H1 (cell line): ENCODE data around the gene CFAP157. TPM values are rescaled to one million over a fixed set of nuclear protein-coding genes. Genes with fewer than 3 reads are reported as not detected.

ENCODE experiments used
- CTCF ChIA-PET: fragments of 300-600 bp; sonication (Branson Sonifier 250); formaldehyde crosslinking; loops from one replicate; lab custom pipeline; 2021; ENCODE audit not compliant: partially characterized antibody; lab: Charles Lee
- POLR2A ChIA-PET: fragments of 300-600 bp; sonication (Branson Sonifier 250); formaldehyde crosslinking; loops from one replicate; lab custom pipeline; 2021; ENCODE audit warnings: inconsistent platforms; ENCODE audit not compliant: partially characterized antibody; lab: Charles Lee
- DNase-seq, 2 experiments: peaks; one replicate each; pipeline versions ENCODE4 v3.0.0 to v3.0.0-alpha.2; 2010 to 2022; ENCODE audit warnings: low spot score in 2 of 2, low read depth in 1 of 2, mixed read lengths in 1 of 2
- FAIRE-seq: peaks from 2 replicates; lab custom pipeline; 2011; peaks lifted over from hg19 to GRCh38; lab: Jason Lieb, UNC
- H2AFZ ChIP-seq: 2 replicates; pipeline ENCODE4 v1.8.1; 2012; ENCODE audit warnings: low read length, inconsistent platforms
- H2AK5ac ChIP-seq: 2 replicates; pipeline ENCODE4 v1.6.1; 2013; ENCODE audit warnings: low read depth, low read length
- H2BK120ac ChIP-seq: replicated peaks from 2 replicates; pipeline ENCODE3; 2013; ENCODE audit warnings: low read depth, low read length, inconsistent platforms
- H2BK12ac ChIP-seq: 2 replicates; pipeline ENCODE4 v1.6.1; 2013; ENCODE audit warnings: low read depth, low read length
- H2BK15ac ChIP-seq: 2 replicates; pipeline ENCODE4 v1.6.1; 2013; ENCODE audit warnings: low read length
- H2BK20ac ChIP-seq: 2 replicates; pipeline ENCODE4 v1.6.1; 2013; ENCODE audit warnings: low read length
- H2BK5ac ChIP-seq: 2 replicates; pipeline ENCODE4 v1.6.1; 2013; ENCODE audit warnings: low read depth, low read length
- H3K14ac ChIP-seq: 2 replicates; pipeline ENCODE4 v1.6.1; 2013; ENCODE audit warnings: inconsistent platforms; ENCODE audit not compliant: insufficient read length
- H3K18ac ChIP-seq: 2 replicates; pipeline ENCODE4 v1.6.1; 2013; ENCODE audit warnings: low read length; ENCODE audit errors: extremely low read depth
- H3K23ac ChIP-seq: 2 replicates; pipeline ENCODE4 v1.6.1; 2013; ENCODE audit warnings: inconsistent platforms; ENCODE audit not compliant: insufficient read length
- H3K23me2 ChIP-seq: 2 replicates; pipeline ENCODE4 v1.6.1; 2013; ENCODE audit warnings: low read depth, low read length
- H3K27ac ChIP-seq: 2 replicates; pipeline ENCODE4 v1.6.1; 2011; ENCODE audit warnings: low read depth, low read length, inconsistent platforms
- H3K27me3 ChIP-seq, 4 experiments: replicated peaks in 1 of 4; 1 replicate in 1 of 4; 2 replicates in 3 of 4; pipeline versions ENCODE4 v1.6.1 to v1.8.1; 2011 to 2013; ENCODE audit warnings: low read length in 3 of 4, mild to moderate bottlenecking in 3 of 4, inconsistent platforms in 2 of 4, mixed read lengths in 2 of 4, moderate library complexity in 1 of 4; ENCODE audit not compliant: control insufficient read depth in 3 of 4, insufficient read depth in 3 of 4; ENCODE audit errors: extremely low read depth in 1 of 4
- H3K36me3 ChIP-seq, 4 experiments: 2 replicates each; pipeline versions ENCODE4 v1.6.1 to v1.8.1; 2011 to 2013; ENCODE audit warnings: mild to moderate bottlenecking in 4 of 4, low read length in 3 of 4, moderate library complexity in 2 of 4, control low read depth in 1 of 4, inconsistent platforms in 1 of 4; ENCODE audit not compliant: insufficient read depth in 4 of 4, control insufficient read depth in 2 of 4
- H3K4ac ChIP-seq: replicated peaks from 2 replicates; pipeline ENCODE3; 2013; ENCODE audit warnings: low read length, low read depth, mixed read lengths, inconsistent platforms; ENCODE audit not compliant: insufficient read length
- H3K4me1 ChIP-seq, 4 experiments: replicated peaks in 1 of 4; 1 replicate in 1 of 4; 2 replicates in 3 of 4; pipeline versions ENCODE4 v1.6.1 to v1.8.1; 2011 to 2013; ENCODE audit warnings: low read length in 3 of 4, inconsistent platforms in 2 of 4, mixed read lengths in 1 of 4; ENCODE audit not compliant: insufficient read depth in 4 of 4, control insufficient read depth in 3 of 4
- H3K4me2 ChIP-seq, 2 experiments: 2 replicates each; pipeline versions ENCODE4 v1.6.1 to v1.8.1; 2011 to 2013; ENCODE audit warnings: low read depth in 2 of 2, low read length in 2 of 2, control low read depth in 1 of 2, inconsistent platforms in 1 of 2, mild to moderate bottlenecking in 1 of 2; ENCODE audit not compliant: insufficient read depth in 1 of 2
- H3K4me3 ChIP-seq, 4 experiments: fragments of 200-600, 300-600 bp in 1 of 4; sonication (generic), shearing (Covaris generic), sonication (Bioruptor Twin) in 1 of 4; 2 replicates each; pipeline versions ENCODE4 v1.5.1 to v1.8.1; 2011 to 2016; ENCODE audit warnings: low read length in 4 of 4, low read depth in 3 of 4, control low read depth in 2 of 4, inconsistent platforms in 2 of 4, mild to moderate bottlenecking in 2 of 4, mixed read lengths in 1 of 4, moderate library complexity in 1 of 4; ENCODE audit not compliant: insufficient read depth in 2 of 4; ENCODE audit errors: extremely low read depth in 1 of 4
- H3K56ac ChIP-seq: replicated peaks from 2 replicates; pipeline ENCODE3; 2013; ENCODE audit warnings: low read depth, mild to moderate bottlenecking, mixed read lengths, low read length, inconsistent platforms; ENCODE audit not compliant: insufficient read length
- H3K79me1 ChIP-seq: 2 replicates; pipeline ENCODE4 v1.6.1; 2013; ENCODE audit warnings: low read depth, low read length, control low read depth
- H3K79me2 ChIP-seq, 2 experiments: 2 replicates each; pipeline versions ENCODE4 v1.6.1 to v1.8.1; 2012 to 2013; ENCODE audit warnings: low read length in 2 of 2, mild to moderate bottlenecking in 2 of 2, inconsistent platforms in 1 of 2; ENCODE audit not compliant: insufficient read depth in 2 of 2, control insufficient read depth in 1 of 2
- H3K9ac ChIP-seq, 4 experiments: replicated peaks in 1 of 4; 1 replicate in 1 of 4; 2 replicates in 3 of 4; pipeline versions ENCODE4 v1.6.1 to v1.8.1; 2011 to 2013; ENCODE audit warnings: low read depth in 3 of 4, low read length in 3 of 4, control low read depth in 2 of 4, mild to moderate bottlenecking in 2 of 4, moderate library complexity in 2 of 4, inconsistent platforms in 1 of 4; ENCODE audit errors: extremely low read depth in 1 of 4
- H3K9me3 ChIP-seq, 2 experiments: 2 replicates each; pipeline versions ENCODE4 v1.6.1 to v1.8.1; 2012 to 2013; ENCODE audit warnings: mild to moderate bottlenecking in 2 of 2, moderate library complexity in 2 of 2, control low read depth in 1 of 2, inconsistent platforms in 1 of 2, low read depth in 1 of 2, low read length in 1 of 2, mixed read lengths in 1 of 2; ENCODE audit not compliant: insufficient read depth in 2 of 2
- H4K20me1 ChIP-seq, 2 experiments: replicated peaks in 1 of 2; 2 replicates each; pipeline versions ENCODE3 to v1.8.1; 2011 to 2013; ENCODE audit warnings: inconsistent platforms in 2 of 2, low read length in 2 of 2, mild to moderate bottlenecking in 1 of 2; ENCODE audit not compliant: insufficient read depth in 2 of 2, control insufficient read depth in 1 of 2
- H4K5ac ChIP-seq: 2 replicates; pipeline ENCODE4 v1.6.1; 2013; ENCODE audit warnings: low read length, low read depth, mixed read lengths, inconsistent platforms; ENCODE audit not compliant: insufficient read length
- H4K8ac ChIP-seq: 2 replicates; pipeline ENCODE4 v1.8.0; 2013; ENCODE audit warnings: mild to moderate bottlenecking, moderate library complexity, low read length, inconsistent platforms; ENCODE audit not compliant: insufficient read depth; ENCODE audit errors: extremely low read depth
- H4K91ac ChIP-seq: replicated peaks from 2 replicates; pipeline ENCODE3; 2013; ENCODE audit warnings: low read length, mixed read lengths, inconsistent platforms; ENCODE audit not compliant: insufficient read length
- ASH2L ChIP-seq: fragments of 200-600, 300-600 bp; sonication (generic); IDR thresholded peaks from one replicate; pipeline ENCODE4 v1.7.1; 2017; ENCODE audit warnings: low read length
- EZH2 ChIP-seq: fragments of 200-600 bp; sonication (generic); IDR thresholded peaks from 2 replicates; pipeline ENCODE4 v1.7.1; 2012; ENCODE audit warnings: low read depth, mild to moderate bottlenecking, moderate library complexity, low read length, inconsistent platforms; ENCODE audit not compliant: severe bottlenecking
- HDAC2 ChIP-seq, 2 experiments: fragments of 300-600 bp in 1 of 2; sonication (generic) in 1 of 2; IDR thresholded peaks; 2 replicates each; pipeline ENCODE4 v1.6.1; 2011 to 2012; ENCODE audit warnings: low read depth in 2 of 2, low read length in 2 of 2, mild to moderate bottlenecking in 2 of 2, moderate library complexity in 2 of 2, borderline replicate concordance in 1 of 2, inconsistent platforms in 1 of 2
- HDAC6 ChIP-seq: IDR thresholded peaks from one replicate; pipeline ENCODE4 v1.7.1; 2012; ENCODE audit warnings: low read depth, mild to moderate bottlenecking, inconsistent platforms, low read length, moderate library complexity
- KDM1A ChIP-seq: fragments of 200-600, 300-600 bp; sonication (generic); IDR thresholded peaks from 2 replicates; pipeline ENCODE4 v1.7.1; 2016; ENCODE audit warnings: mild to moderate bottlenecking, low read length, borderline replicate concordance
- NRF1 ChIP-seq: IDR thresholded peaks from 2 replicates; pipeline ENCODE4 v1.6.1; 2011; ENCODE audit warnings: mild to moderate bottlenecking, low read depth, low read length, improper control_type of control experiment
- WGBS, 2 experiments: shearing (Covaris generic) in 1 of 2; methylation state at CpG; one replicate each; pipeline versions ENCODE4 v1.1.6 to v1.1.7; 2013 to 2015; ENCODE audit warnings: low lambda C conversion rate in 2 of 2, mixed read lengths in 2 of 2, inconsistent platforms in 1 of 2, low coverage in 1 of 2, missing lambda C conversion rate in 1 of 2; ENCODE audit not compliant: insufficient replicate concordance in 2 of 2, insufficient coverage in 1 of 2, insufficient read length in 1 of 2; ENCODE audit errors: extremely low coverage in 1 of 2, missing lambda C conversion rate in 1 of 2; 5-methylcytosine and 5-hydroxymethylcytosine counted together
- polyA plus RNA-seq, 7 experiments: library from polyadenylated mRNA; depleted of rRNA in 3 of 7; stranded (reverse) in 5 of 7; unstranded in 2 of 7; fragments of >200 nt in 5 of 7; fragments of 200-250 nt in 2 of 7; gene quantifications; 1 replicate in 5 of 7; 2 replicates in 1 of 7; 4 replicates in 1 of 7; pipeline versions ENCODE4 v1.2.1 to v1.2.3, GENCODE V29; 2011 to 2013; ENCODE audit warnings: missing spikeins in 2 of 7, mixed read lengths in 2 of 7
- total RNA-seq: library from RNA; stranded (reverse); fragmentation: NEBNext Ultra II Directional; extraction: Animal tissue kit (Norgen Biotek cat#: 25700); gene quantifications from 2 replicates; pipeline ENCODE4 v1.2.1, GENCODE V29; 2021

CFAP157 gene
- total and polyA plus RNA-seq, 2 of the 8 experiments (the other 6 are each of a cell fraction or from before 2014, with no cell fraction given) = not detected

- POLR2A ChIA-PET = interaction anchor here (0.7 to 2.6 kb wide), 8 partner anchors 9 to 261 kb away, joined by 3 to 7 read pairs (median 3); partner anchors contain the start of genes LRSAM1 and RPL12
- no peak overlapping the region for H4K5ac ChIP-seq
Measured at GRCh38 chr9:127712371-127712770, 5.6 kb downstream of the CFAP157 start.

More at GRCh38 chr9:127712371-127712770, 5.6 kb downstream of the CFAP157 start:
- Histone ChIP-seq H2BK12ac (peak overlapping the region; percentile 10; the same call in 1 of the 2 replicates), H3K23ac (no peak overlapping the region), H3K4me3 (no peak overlapping the region), H3K4me1 (peaks cover 0 to 28% (median 20%) of the 10 kb centered on the region in 4 experiments; a peak in 6 of 7 replicates), H3K27me3 (0 out of 7 replicates have a peak, but pooled peaks cover 0 to 2% (median 0%) of the 10 kb centered on the region in 4 experiments), H3K9ac (no peak overlapping the region), H2AFZ (no peak overlapping the region), H2BK20ac (no peak overlapping the region)
- CTCF ChIA-PET = interaction anchor here (0.8 to 3.9 kb wide), 13 partner anchors 9 to 209 kb away, joined by 3 to 23 read pairs (median 4); partner anchors contain the start of gene TOR2A
- FAIRE-seq = no peak
- peak; percentile 99 for TF ChIP-seq KDM1A
- no peak for TF ChIP-seq EZH2
- peak; percentile 22 for TF ChIP-seq ASH2L
- TF ChIP-seq NRF1 = no peak
- no peak for TF ChIP-seq HDAC6
- peak in 1 of 2 experiments; percentile 97; a peak in 2 of 4 replicates for TF ChIP-seq HDAC2 (IDR thresholded peaks at IDR 0.05; ENCODE audit: borderline replicate concordance in 1 of 2, low read depth in 2 of 2, low read length in 2 of 2)
- TF ChIP-seq, all 59 proteins: peak for 3
- DNase-seq = no peak
- Histone ChIP-seq H3K4ac (no peak overlapping the region), H3K4me2 (peak overlapping the region; percentile 19 to 43; a peak in 1 of 4 replicates), H3K27ac (no peak overlapping the region), H4K8ac (no peak overlapping the region), H2AK5ac (no peak overlapping the region; the same call in 1 of the 2 replicates), H3K56ac (no peak overlapping the region), H2BK5ac (peak overlapping the region; percentile 62), H3K79me2 (no peaks in the 10 kb centered on the region), H4K91ac (no peak overlapping the region), H4K20me1 (peaks cover 0 to 3% of the 10 kb centered on the region in 2 experiments), H3K9me3 (no peaks in the 10 kb centered on the region), H2BK120ac (no peak overlapping the region), H3K79me1 (no peaks in the 10 kb centered on the region; the same call in 1 of the 2 replicates), H3K14ac (no peak overlapping the region), H2BK15ac (no peak overlapping the region), H3K36me3 (no peaks in the 10 kb centered on the region), H3K23me2 (peaks cover 10% of the 10 kb centered on the region; the same call in 1 of the 2 replicates), H3K18ac (no peak overlapping the region)
- WGBS, 2 experiments = 78% methylated on average over 11 of the region's 11 CpGs; no CpG with 5 or more reads in 1 of the 2 experiments
